A673 (cell line): Measurements from ENCODE around the gene MRPL42. TPM values are rescaled to one million over a fixed set of nuclear protein-coding genes. Genes with fewer than 3 reads are reported as not detected.
A peak's percentile ranks its signal among the peaks of the same experiment; 100 is the strongest.

Source experiments
- BruUV-seq: library from RNA; stranded (reverse); fragments of 400-500 nt; replicated peaks from 2 replicates; lab custom pipeline; 2021; lab: Mats Ljungman, UMichigan
- CTCF ChIA-PET: fragments of 300-600 bp; sonication (Branson Sonifier 250); formaldehyde crosslinking; loops from one replicate; lab custom pipeline; 2022; ENCODE audit warnings: antibody characterized with exemption; lab: Charles Lee
- POLR2A ChIA-PET: fragments of 300-600 bp; sonication (Branson Sonifier 250); formaldehyde crosslinking; loops from one replicate; lab custom pipeline; 2022; ENCODE audit warnings: antibody characterized with exemption; ENCODE audit not compliant: low non-redundant PET; lab: Charles Lee
- DNase-seq: peaks from one replicate; pipeline ENCODE4 v3.0.0-alpha.2; 2015; ENCODE audit warnings: low spot score
- H3K27ac ChIP-seq: fragments of 200-600 bp; sonication (generic); 2 replicates; pipeline ENCODE4 v1.5.1; 2016; ENCODE audit warnings: mixed run types, low read depth, mild to moderate bottlenecking, mixed read lengths, antibody characterized with exemption, low read length; ENCODE audit not compliant: poor library complexity, severe bottlenecking
- H3K27me3 ChIP-seq: fragments of 200-600 bp; sonication (generic); replicated peaks from 2 replicates; pipeline ENCODE4 v1.6.1; 2017; ENCODE audit warnings: mixed run types, low read depth, mild to moderate bottlenecking, mixed read lengths, antibody characterized with exemption, low read length; ENCODE audit not compliant: insufficient read depth, poor library complexity
- H3K36me3 ChIP-seq: fragments of 200-600 bp; sonication (generic); 2 replicates; pipeline ENCODE4 v1.6.1; 2016; ENCODE audit warnings: mixed run types, mild to moderate bottlenecking, mixed read lengths, antibody characterized with exemption, low read length; ENCODE audit not compliant: insufficient read depth, poor library complexity, severe bottlenecking
- H3K4me1 ChIP-seq: fragments of 200-600 bp; sonication (generic); 2 replicates; pipeline ENCODE4 v1.6.1; 2017; ENCODE audit warnings: mixed run types, mild to moderate bottlenecking, mixed read lengths, antibody characterized with exemption, low read length; ENCODE audit not compliant: insufficient read depth, poor library complexity, severe bottlenecking
- H3K4me3 ChIP-seq: fragments of 200-600 bp; sonication (generic); 2 replicates; pipeline ENCODE4 v1.5.1; 2016; ENCODE audit warnings: low read depth, mixed run types, mild to moderate bottlenecking, mixed read lengths, low read length; ENCODE audit not compliant: poor library complexity, severe bottlenecking
- H3K9me3 ChIP-seq: fragments of 200-600 bp; sonication (generic); 2 replicates; pipeline ENCODE4 v1.6.1; 2016; ENCODE audit warnings: mixed run types, low read depth, mild to moderate bottlenecking, mixed read lengths, antibody characterized with exemption, low read length; ENCODE audit not compliant: poor library complexity, severe bottlenecking
- CTCF ChIP-seq: fragments of 300-800, 200-600 bp; sonication (generic); conservative IDR thresholded peaks from 2 replicates; pipeline ENCODE4 v1.5.1; 2017; ENCODE audit warnings: low read depth, mild to moderate bottlenecking, antibody characterized with exemption, low read length, moderate library complexity, mixed read lengths
- EZH2 ChIP-seq: fragments of 200-600 bp; sonication (generic); IDR thresholded peaks from 2 replicates; pipeline ENCODE4 v1.6.1; 2017; ENCODE audit warnings: borderline replicate concordance, low read depth, mild to moderate bottlenecking, mixed read lengths, antibody characterized with exemption, low read length; ENCODE audit not compliant: poor library complexity, severe bottlenecking
- intact Hi-C: fragments of 100-400 bp; cut with micrococcal nuclease; formaldehyde crosslinking; loops from one replicate; pipeline ENCODE4 v1.10.0; 2022; ENCODE audit not compliant: unreplicated experiment
- total RNA-seq: library from RNA; stranded (reverse); gene quantifications from 2 replicates; pipeline ENCODE4 v1.2.3, GENCODE V29; 2021

MRPL42 gene
- total RNA-seq, 1 experiment from 2014 or later = 196 TPM

- Histone ChIP-seq H3K27ac (no peak overlapping the region), H3K27me3 (no peaks in the 10 kb centered on the region), H3K9me3 (no peaks in the 10 kb centered on the region), H3K4me1 (no peaks in the 10 kb centered on the region), H3K36me3 (no peaks in the 10 kb centered on the region), H3K4me3 (no peak overlapping the region)
- TF ChIP-seq CTCF = 0 out of 2 replicates have a peak, but pooled peaks have one; percentile 27
- no peak for TF ChIP-seq EZH2
- intact Hi-C loops = no loop called here
- no TSS peak for BruUV-seq
- no peak for DNase-seq
- ChIA-PET CTCF (interaction anchor here (0.6 kb wide), 1 partner anchor 76 kb away, joined by 3 read pairs; no protein-coding TSS in a partner anchor), POLR2A (no interaction called here)
Observed at GRCh38 chr12:93537769-93538168, 70.5 kb downstream of the MRPL42 start.

GRCh38 chr12:93539821-93540220, 72.5 kb downstream of the MRPL42 start:
- Histone ChIP-seq H3K27ac (no peak overlapping the region), H3K36me3 (no peaks in the 10 kb centered on the region), H3K4me1 (no peaks in the 10 kb centered on the region), H3K9me3 (no peaks in the 10 kb centered on the region), H3K27me3 (no peaks in the 10 kb centered on the region), H3K4me3 (no peak overlapping the region)
- ChIA-PET POLR2A (no interaction called here), CTCF (no interaction called here)
- no peak for TF ChIP-seq EZH2
- no peak for TF ChIP-seq CTCF
- DNase-seq = no peak
- BruUV-seq = no TSS peak
- intact Hi-C loops = no loop called here

GRCh38 chr12:93540466-93540865, 73.2 kb downstream of the MRPL42 start:
- no peaks in the 10 kb centered on the region for H3K9me3 ChIP-seq
- no peak for DNase-seq
- ChIA-PET CTCF (no interaction called here), POLR2A (no interaction called here)
- H3K27ac ChIP-seq = no peak overlapping the region
- no peaks in the 10 kb centered on the region for H3K4me1 ChIP-seq
- no peaks in the 10 kb centered on the region for H3K36me3 ChIP-seq
- no peak overlapping the region for H3K4me3 ChIP-seq
- no peaks in the 10 kb centered on the region for H3K27me3 ChIP-seq
- TF ChIP-seq CTCF = no peak
- no peak for TF ChIP-seq EZH2
- intact Hi-C loops = no loop called here
- no TSS peak for BruUV-seq
